ENCODE results near the gene LIN28A.
"Not testable (repeated sequence)": the region's sequence is repeated elsewhere in the genome, so short reads cannot be mapped to it uniquely, and the experiment has no call there.

LIN28A gene

DNA sequence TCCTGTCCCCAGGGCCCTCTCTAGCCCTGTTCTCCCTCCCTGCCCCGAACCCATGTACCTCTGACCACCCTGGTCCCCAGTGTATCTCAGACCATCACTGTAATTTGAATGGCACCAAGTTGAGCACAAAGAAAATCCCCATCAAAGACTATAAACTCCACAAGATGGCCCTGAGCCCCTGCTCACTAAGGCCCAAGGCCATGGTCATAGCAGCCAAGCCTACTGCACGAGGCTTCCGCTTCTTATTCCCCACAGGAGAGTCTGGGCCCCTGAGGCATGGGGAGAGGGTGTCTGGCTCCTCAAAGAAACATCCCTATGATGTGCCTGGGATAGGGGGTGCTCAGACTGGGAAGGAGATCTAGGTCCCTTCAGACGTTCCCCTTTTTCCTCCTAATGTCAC lies 42.6 kb upstream of the LIN28A start:
- no peak for DNase-seq (ENCODE audit: extremely low spot score)
- ChIA-PET CTCF (no interaction called here), POLR2A (no interaction called here)
- TF ChIP-seq L3MBTL2 (conservative IDR thresholded peaks at IDR 0.05) (no peak), SP1 (IDR thresholded peaks at IDR 0.05) (no peak), FOXK2 (IDR thresholded peaks at IDR 0.05) (no peak), CTBP1 (IDR thresholded peaks at IDR 0.05; ENCODE audit: borderline replicate concordance) (no peak), ELF4 (IDR thresholded peaks at IDR 0.05) (no peak), LEF1 (IDR thresholded peaks at IDR 0.05; ENCODE audit: borderline replicate concordance) (no peak), ARNT (IDR thresholded peaks at IDR 0.05) (no peak), TARDBP (IDR thresholded peaks at IDR 0.05) (no peak), FOXA1 (IDR thresholded peaks at IDR 0.05) (no peak)

GRCh38 chr1:26368486-26368885 lies 42.1 kb upstream of the LIN28A start:
- POLR2A ChIA-PET, result no interaction called here
- no peak for DNase-seq (ENCODE audit: extremely low spot score)
- CTCF ChIA-PET, result no interaction called here
- TF ChIP-seq TARDBP (IDR thresholded peaks at IDR 0.05) (no peak), PKNOX1 (IDR thresholded peaks at IDR 0.05) (no peak), HDGF (IDR thresholded peaks at IDR 0.05; ENCODE audit: borderline replicate concordance) (no peak), SUZ12 (IDR thresholded peaks at IDR 0.05) (no peak), LEF1 (IDR thresholded peaks at IDR 0.05; ENCODE audit: borderline replicate concordance) (no peak), L3MBTL2 (conservative IDR thresholded peaks at IDR 0.05) (no peak), SP1 (IDR thresholded peaks at IDR 0.05) (no peak), BHLHE40 (IDR thresholded peaks at IDR 0.05; ENCODE audit: borderline replicate concordance) (no peak), FOXK2 (IDR thresholded peaks at IDR 0.05) (no peak), ARNT (IDR thresholded peaks at IDR 0.05) (no peak), CTBP1 (IDR thresholded peaks at IDR 0.05; ENCODE audit: borderline replicate concordance) (no peak), ELF4 (IDR thresholded peaks at IDR 0.05) (no peak), FOXM1 (IDR thresholded peaks at IDR 0.05; ENCODE audit: borderline replicate concordance) (no peak), ZNF384 (IDR thresholded peaks at IDR 0.05) (no peak), NFRKB (IDR thresholded peaks at IDR 0.05) (no peak), FOXA1 (IDR thresholded peaks at IDR 0.05) (no peak)

DNA sequence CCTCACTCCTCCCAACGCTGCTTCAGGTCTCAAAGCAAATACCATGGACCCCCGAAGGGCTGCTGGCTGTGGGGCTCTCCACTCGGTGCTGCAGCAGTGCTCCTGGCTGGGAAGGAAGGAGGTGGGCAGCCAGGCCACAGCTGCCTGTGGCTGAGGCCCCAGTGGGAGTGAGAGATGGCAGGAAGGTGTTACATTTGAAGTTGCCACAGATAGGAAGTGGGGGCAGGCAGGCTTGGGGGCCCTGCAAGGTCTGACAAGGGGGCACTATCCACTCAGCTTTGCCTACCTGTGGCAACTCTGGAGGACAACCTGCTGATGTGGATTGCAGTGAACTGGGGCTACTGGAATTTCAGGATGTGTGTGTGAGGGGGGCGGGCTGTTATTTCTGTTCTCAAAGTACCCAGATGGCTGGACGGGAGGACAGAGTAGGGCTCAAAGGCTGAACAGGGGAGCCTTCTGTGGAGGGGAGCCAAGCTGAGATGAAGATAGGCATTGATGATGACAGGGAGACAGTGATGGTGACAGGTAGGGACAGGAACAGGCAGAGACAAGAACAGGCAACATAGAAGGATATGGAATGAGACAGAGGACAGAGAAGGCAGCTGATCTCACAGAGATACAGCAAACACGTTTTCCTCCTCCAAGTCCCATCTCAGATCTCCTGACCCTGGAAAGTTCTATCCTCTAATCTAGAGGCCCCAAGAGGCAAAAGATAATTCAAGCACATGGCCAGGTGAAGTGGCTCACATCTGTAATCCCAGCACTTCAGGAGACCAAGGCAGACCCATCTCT lies 39.8 kb upstream of the LIN28A start:
- ChIA-PET POLR2A (no interaction called here), CTCF (interaction anchor here (0.7 kb wide), 1 partner anchor 8 kb away, joined by 3 read pairs; no protein-coding TSS in a partner anchor)
- DNase-seq (ENCODE audit: extremely low spot score), result no peak
- no peak for TF ChIP-seq SUZ12 (IDR thresholded peaks at IDR 0.05)
- no peak for TF ChIP-seq CTBP1 (IDR thresholded peaks at IDR 0.05; ENCODE audit: borderline replicate concordance)
- no peak for TF ChIP-seq FOXM1 (IDR thresholded peaks at IDR 0.05; ENCODE audit: borderline replicate concordance)
- TF ChIP-seq ZNF384 (IDR thresholded peaks at IDR 0.05), result no peak
- no peak for TF ChIP-seq LEF1 (IDR thresholded peaks at IDR 0.05; ENCODE audit: borderline replicate concordance)
- TF ChIP-seq FOXA1 (IDR thresholded peaks at IDR 0.05), result no peak
- TF ChIP-seq ELF4 (IDR thresholded peaks at IDR 0.05), result no peak
- TF ChIP-seq BHLHE40 (IDR thresholded peaks at IDR 0.05; ENCODE audit: borderline replicate concordance), result no peak
- TF ChIP-seq L3MBTL2 (conservative IDR thresholded peaks at IDR 0.05), result no peak
- no peak for TF ChIP-seq ARNT (IDR thresholded peaks at IDR 0.05)
- no peak for TF ChIP-seq NFRKB (IDR thresholded peaks at IDR 0.05)
- TF ChIP-seq TARDBP (IDR thresholded peaks at IDR 0.05), result no peak
- no peak for TF ChIP-seq FOXK2 (IDR thresholded peaks at IDR 0.05)
- TF ChIP-seq HDGF (IDR thresholded peaks at IDR 0.05; ENCODE audit: borderline replicate concordance), result no peak
- TF ChIP-seq SP1 (IDR thresholded peaks at IDR 0.05), result no peak
- TF ChIP-seq PKNOX1 (IDR thresholded peaks at IDR 0.05), result no peak

DNA sequence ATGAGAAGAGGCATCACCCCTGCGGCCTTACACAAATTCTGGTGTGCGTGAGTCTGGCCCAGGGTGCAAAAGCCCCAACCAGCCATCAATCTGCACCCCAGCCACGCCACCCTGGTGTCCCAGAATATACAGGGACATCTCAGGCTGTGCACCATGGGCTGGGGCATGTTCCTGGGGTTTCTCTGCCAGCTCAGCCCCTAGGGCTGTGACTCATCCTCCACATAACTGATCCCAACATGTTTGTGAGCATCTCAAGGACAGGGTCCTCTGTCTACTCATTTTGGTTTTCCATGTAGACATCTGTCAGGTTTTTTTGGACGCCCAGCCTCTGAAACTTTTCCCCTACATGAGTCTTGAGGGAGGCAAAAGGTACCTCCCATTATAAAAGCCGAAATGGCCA lies 38.6 kb upstream of the LIN28A start:
- no peak for DNase-seq (ENCODE audit: extremely low spot score)
- CTCF ChIA-PET, result no interaction called here
- POLR2A ChIA-PET, result no interaction called here
- no peak for TF ChIP-seq ZNF384 (IDR thresholded peaks at IDR 0.05)
- TF ChIP-seq NFRKB (IDR thresholded peaks at IDR 0.05), result no peak
- TF ChIP-seq LEF1 (IDR thresholded peaks at IDR 0.05; ENCODE audit: borderline replicate concordance), result no peak
- TF ChIP-seq SP1 (IDR thresholded peaks at IDR 0.05), result no peak
- no peak for TF ChIP-seq L3MBTL2 (conservative IDR thresholded peaks at IDR 0.05)
- no peak for TF ChIP-seq FOXK2 (IDR thresholded peaks at IDR 0.05)
- TF ChIP-seq HDGF (IDR thresholded peaks at IDR 0.05; ENCODE audit: borderline replicate concordance), result no peak
- no peak for TF ChIP-seq FOXM1 (IDR thresholded peaks at IDR 0.05; ENCODE audit: borderline replicate concordance)

DNA sequence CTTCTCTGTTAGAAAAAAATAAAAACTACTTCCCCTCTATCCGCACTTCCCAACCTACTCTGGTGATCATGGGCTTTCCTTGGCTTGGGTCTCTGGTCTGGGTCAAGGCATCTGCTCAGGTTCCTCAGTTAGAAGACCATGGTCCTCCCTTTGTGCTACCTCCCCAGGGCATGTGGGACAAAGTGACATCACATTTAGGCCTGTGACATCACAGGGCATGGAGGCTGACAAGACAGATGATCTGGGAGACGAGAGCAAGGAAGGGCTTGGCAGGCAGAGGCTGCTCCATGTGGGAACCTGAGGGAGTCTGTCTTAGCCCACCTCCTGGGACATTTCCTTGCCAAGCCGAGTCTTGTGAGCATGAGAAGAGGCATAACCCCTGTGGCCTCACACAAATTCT lies 38.0 kb upstream of the LIN28A start, which contains the start of gene ZNF683:
Gene ZNF683 (minus strand): TSS at position 140 of the 400 bp plus-strand sequence. CDS start 4,179 bp downstream, outside the sequence.
- POLR2A ChIA-PET; CTCF ChIA-PET; DNase-seq (ENCODE audit: extremely low spot score): not testable (repeated sequence)

DNA sequence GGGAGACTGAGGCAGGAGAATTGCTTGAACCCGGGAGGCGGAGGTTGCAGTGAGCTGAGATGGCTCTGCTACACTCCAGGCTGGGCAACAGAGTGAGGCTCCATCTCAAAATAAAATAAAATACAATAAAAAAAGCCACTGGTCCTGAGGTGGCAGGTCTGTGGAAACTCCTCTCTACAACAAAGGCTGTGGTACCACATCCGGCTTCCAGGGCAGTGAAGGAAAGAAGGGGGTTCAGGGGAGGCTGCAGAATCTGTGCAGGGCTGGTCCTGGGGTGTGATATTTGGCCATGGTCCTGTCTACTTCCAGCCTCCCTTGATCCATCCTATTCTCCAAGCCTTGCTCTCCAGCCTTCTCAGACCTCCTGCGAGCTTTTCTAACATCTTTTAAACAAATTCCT lies 37.3 kb upstream of the LIN28A start:
- TF ChIP-seq LEF1 (IDR thresholded peaks at IDR 0.05; ENCODE audit: borderline replicate concordance), result no peak
- no peak for TF ChIP-seq ARNT (IDR thresholded peaks at IDR 0.05)
- TF ChIP-seq FOXM1 (IDR thresholded peaks at IDR 0.05; ENCODE audit: borderline replicate concordance), result no peak
- TF ChIP-seq TARDBP (IDR thresholded peaks at IDR 0.05), result no peak
- no peak for TF ChIP-seq FOXK2 (IDR thresholded peaks at IDR 0.05)
- TF ChIP-seq SUZ12 (IDR thresholded peaks at IDR 0.05), result no peak
- TF ChIP-seq FOXA1 (IDR thresholded peaks at IDR 0.05), result no peak
- TF ChIP-seq ELF4 (IDR thresholded peaks at IDR 0.05), result no peak
- no peak for TF ChIP-seq L3MBTL2 (conservative IDR thresholded peaks at IDR 0.05)
- no peak for TF ChIP-seq SP1 (IDR thresholded peaks at IDR 0.05)
- TF ChIP-seq ZNF384 (IDR thresholded peaks at IDR 0.05), result no peak
- no peak for TF ChIP-seq NFRKB (IDR thresholded peaks at IDR 0.05)
- TF ChIP-seq PKNOX1 (IDR thresholded peaks at IDR 0.05), result no peak
- DNase-seq (ENCODE audit: extremely low spot score), result no peak
- POLR2A ChIA-PET, result no interaction called here
- CTCF ChIA-PET, result interaction anchor here (0.8 to 1.9 kb wide), 2 partner anchors 9 to 44 kb away, joined by 5 to 14 read pairs; no protein-coding TSS in a partner anchor
